GM12878 (cell line): ENCODE results near the gene MYL12A. TPM values are rescaled to one million over a fixed set of nuclear protein-coding genes. Genes with fewer than 3 reads are reported as not detected.

Experiments
- ATAC-seq: fragments of 200-7000 bp; cut with Tn5 transposase; 3 replicates; pipeline ENCODE4 v1.9.1; 2020; ENCODE audit warnings: mild to moderate bottlenecking, moderate library complexity
- BruUV-seq: library from RNA; stranded (reverse); fragments of 400-500 nt; replicated peaks from 2 replicates; lab custom pipeline; 2021; lab: Mats Ljungman, UMichigan
- CTCF ChIA-PET: fragments of 300-600 bp; sonication (Branson Sonifier 250); formaldehyde crosslinking; extraction: SDS; loops from one replicate; lab custom pipeline; 2021; ENCODE audit warnings: inconsistent platforms; lab: Yijun Ruan, JAX
- POLR2A ChIA-PET: fragments of 350-600 bp; formaldehyde crosslinking; extraction: SDS; loops from one replicate; lab custom pipeline; 2021; ENCODE audit warnings: inconsistent platforms; lab: Charles Lee
- RAD21 ChIA-PET: fragments of 300-600 bp; sonication (Branson Sonifier 250); formaldehyde crosslinking; loops from one replicate; lab custom pipeline; 2023; ENCODE audit warnings: antibody characterized with exemption; ENCODE audit not compliant: unreplicated experiment; lab: Charles Lee
- SMC1A ChIA-PET: fragments of 300-600 bp; sonication (Branson Sonifier 250); formaldehyde crosslinking; loops from one replicate; lab custom pipeline; 2023; ENCODE audit not compliant: unreplicated experiment, uncharacterized antibody; lab: Charles Lee
- DNase-seq: peaks from one replicate; pipeline ENCODE4 v3.0.0-alpha.2; 2011; ENCODE audit warnings: low read depth, low spot score
- FAIRE-seq: peaks from 3 replicates; lab custom pipeline; 2011; peaks lifted over from hg19 to GRCh38; lab: Jason Lieb, UNC
- H2AFZ ChIP-seq: 2 replicates; pipeline ENCODE4 v1.6.0; 2011; ENCODE audit warnings: low read depth, low read length, control low read depth; ENCODE audit not compliant: control insufficient read depth
- H3K27ac ChIP-seq: 2 replicates; pipeline ENCODE4 v1.5.1; 2011; ENCODE audit warnings: control low read depth; ENCODE audit not compliant: control insufficient read depth, insufficient read depth
- H3K27me3 ChIP-seq, 2 experiments: replicated peaks in 1 of 2; 2 replicates each; pipeline versions ENCODE4 v1.6.0 to v1.6.1; 2011; ENCODE audit warnings: low read length in 1 of 2; ENCODE audit not compliant: control insufficient read depth in 2 of 2, insufficient read depth in 2 of 2
- H3K36me3 ChIP-seq, 2 experiments: 2 replicates each; pipeline ENCODE4 v1.5.1; 2011; ENCODE audit warnings: low read length in 1 of 2; ENCODE audit not compliant: control insufficient read depth in 2 of 2, insufficient read depth in 2 of 2
- H3K4me1 ChIP-seq: 2 replicates; pipeline ENCODE4 v1.6.1; 2011; ENCODE audit warnings: mild to moderate bottlenecking, low read length, moderate library complexity, mixed read lengths; ENCODE audit not compliant: control insufficient read depth, insufficient read depth
- H3K4me2 ChIP-seq: 2 replicates; pipeline ENCODE4 v1.6.0; 2011; ENCODE audit warnings: control low read depth; ENCODE audit not compliant: control insufficient read depth, insufficient read depth
- H3K4me3 ChIP-seq: fragments of 200-600 bp; sonication (generic); 2 replicates; pipeline ENCODE4 v1.5.1; 2016
- H3K79me2 ChIP-seq: 2 replicates; pipeline ENCODE4 v1.6.0; 2011; ENCODE audit warnings: low read length; ENCODE audit not compliant: control insufficient read depth, insufficient read depth
- H3K9ac ChIP-seq: 2 replicates; pipeline ENCODE4 v1.8.0; 2011; ENCODE audit warnings: low read length, control low read depth, mixed read lengths; ENCODE audit not compliant: control insufficient read depth, insufficient read depth
- H3K9me3 ChIP-seq: replicated peaks from 3 replicates; pipeline ENCODE4 v1.5.1; 2011; ENCODE audit warnings: mild to moderate bottlenecking, low read length; ENCODE audit not compliant: control insufficient read depth, insufficient read depth
- H4K20me1 ChIP-seq: 2 replicates; pipeline ENCODE4 v1.6.0; 2011; ENCODE audit not compliant: control insufficient read depth, insufficient read depth
- ASH2L ChIP-seq: fragments of 300-600, 200-600 bp; sonication (generic); IDR thresholded peaks from 2 replicates; pipeline ENCODE4 v1.6.1; 2017; ENCODE audit warnings: low read depth, mild to moderate bottlenecking, borderline replicate concordance
- ATF3 ChIP-seq: IDR thresholded peaks from 2 replicates; pipeline ENCODE4 v1.6.1; 2011; ENCODE audit warnings: low read depth, mild to moderate bottlenecking, low read length, moderate library complexity, borderline replicate concordance; ENCODE audit errors: extremely low read depth
- BACH1 ChIP-seq: fragments of 450-650 bp; IDR thresholded peaks from 2 replicates; pipeline ENCODE4 v1.6.1; 2017; ENCODE audit warnings: mild to moderate bottlenecking, borderline replicate concordance
- BCL3 ChIP-seq: IDR thresholded peaks from 2 replicates; pipeline ENCODE4 v1.6.1; 2011; ENCODE audit warnings: borderline replicate concordance, low read depth, mild to moderate bottlenecking, moderate library complexity, low read length; ENCODE audit not compliant: insufficient read depth, poor library complexity, severe bottlenecking
- BRCA1 ChIP-seq: IDR thresholded peaks from 2 replicates; pipeline ENCODE4 v1.6.1; 2011; ENCODE audit warnings: low read depth, low read length, improper control_type of control experiment
- CBX3 ChIP-seq: fragments of 200-600 bp; sonication (generic); IDR thresholded peaks from 2 replicates; pipeline ENCODE4 v1.6.1; 2016; ENCODE audit warnings: low read depth, borderline replicate concordance
- CTCF ChIP-seq, 3 experiments: IDR thresholded peaks in 2 of 3; conservative IDR thresholded peaks in 1 of 3; 2 replicates each; pipeline ENCODE4 v1.5.1; 2011; ENCODE audit warnings: low read depth in 3 of 3, low read length in 3 of 3, mild to moderate bottlenecking in 3 of 3, control low read depth in 2 of 3, moderate library complexity in 2 of 3, inconsistent platforms in 1 of 3, mixed read lengths in 1 of 3; ENCODE audit not compliant: control insufficient read depth in 2 of 3, insufficient read depth in 1 of 3; ENCODE audit errors: extremely low read depth in 1 of 3
- JUNB ChIP-seq: IDR thresholded peaks from 2 replicates; pipeline ENCODE4 v1.6.1; 2016; ENCODE audit warnings: antibody characterized with exemption, mild to moderate bottlenecking
- MAX ChIP-seq: IDR thresholded peaks from 2 replicates; pipeline ENCODE4 v1.6.1; 2012; ENCODE audit warnings: low read depth, low read length, improper control_type of control experiment
- MEF2B ChIP-seq: fragments of 450-650 bp; IDR thresholded peaks from 2 replicates; pipeline ENCODE4 v1.6.1; 2018; ENCODE audit warnings: mild to moderate bottlenecking, moderate library complexity; ENCODE audit not compliant: partially characterized antibody, poor library complexity, severe bottlenecking
- MLLT1 ChIP-seq: fragments of 450-650 bp; IDR thresholded peaks from 2 replicates; pipeline ENCODE4 v1.6.1; 2016; ENCODE audit warnings: mild to moderate bottlenecking
- MXI1 ChIP-seq: fragments of 150-350 bp; IDR thresholded peaks from 2 replicates; pipeline ENCODE4 v1.6.1; 2011; ENCODE audit warnings: low read depth, mild to moderate bottlenecking, inconsistent platforms, low read length, improper control_type of control experiment
- RAD21 ChIP-seq: IDR thresholded peaks from 2 replicates; pipeline ENCODE4 v1.6.1; 2011; ENCODE audit warnings: mild to moderate bottlenecking, low read depth, low read length, moderate library complexity; ENCODE audit not compliant: insufficient read depth
- RBBP5 ChIP-seq: fragments of 200-600 bp; sonication (generic); conservative IDR thresholded peaks from 2 replicates; pipeline ENCODE4 v1.6.1; 2016
- USF1 ChIP-seq: IDR thresholded peaks from 2 replicates; pipeline ENCODE4 v1.6.1; 2011; ENCODE audit warnings: borderline replicate concordance, low read depth, mild to moderate bottlenecking, moderate library complexity, mixed read lengths, low read length; ENCODE audit not compliant: insufficient read depth; ENCODE audit errors: extremely low read length
- ZZZ3 ChIP-seq: IDR thresholded peaks from 2 replicates; pipeline ENCODE4 v1.6.1; 2011; ENCODE audit warnings: low read depth; ENCODE audit not compliant: control insufficient read depth, insufficient read length
- WGBS: methylation state at CpG from one replicate; pipeline ENCODE4 v1.1.6; 2016; ENCODE audit warnings: low lambda C conversion rate; ENCODE audit not compliant: insufficient replicate concordance, insufficient coverage; ENCODE audit errors: missing lambda C conversion rate; 5-methylcytosine and 5-hydroxymethylcytosine counted together
- in situ Hi-C: fragments of 300-500 bp; cut with MboI; formaldehyde crosslinking; loops from 9 replicates; pipeline ENCODE4 v1.14.3; 2018; ENCODE audit warnings: mixed read lengths
- intact Hi-C: fragments of 100-400 bp; cut with micrococcal nuclease; formaldehyde crosslinking; loops from one replicate; pipeline ENCODE4 v1.14.2; 2022; ENCODE audit not compliant: unreplicated experiment
- polyA plus RNA-seq, 11 experiments: library from polyadenylated mRNA; depleted of rRNA in 4 of 11; unstranded in 6 of 11; stranded (reverse) in 5 of 11; fragments of >200 nt; fragmentation: Nextera tagmentation in 4 of 11; fragmentation: Illumina TruSeq in 1 of 11; extraction: Ambion mirVana in 4 of 11; extraction: Trizol in 1 of 11; gene quantifications; 1 replicate in 1 of 11; 2 replicates in 10 of 11; pipeline versions ENCODE4 v1.2.1 to v1.2.3, GENCODE V29; 2011 to 2016; ENCODE audit warnings: inconsistent platforms in 2 of 11, missing spikeins in 2 of 11, low read depth in 1 of 11
- total RNA-seq, 4 experiments: library from RNA; depleted of rRNA in 3 of 4; stranded (reverse); fragments of >200 nt in 3 of 4; fragmentation: Illumina TruSeq in 1 of 4; extraction: Trizol in 1 of 4; gene quantifications; 2 replicates each; pipeline versions ENCODE4 v1.2.1 to v1.2.3, GENCODE V29; 2013 to 2021

The MYL12A gene
- total and polyA plus RNA-seq, 10 of the 15 experiments (the other 5 are each of a cell fraction or from before 2014, with no cell fraction given): 488 to 1,663 (median 924) TPM

- Histone ChIP-seq H3K27me3 (no peaks in the 10 kb centered on the region), H3K79me2 (no peaks in the 10 kb centered on the region), H3K9me3 (no peaks in the 10 kb centered on the region; the same call in 2 of the 3 replicates), H3K36me3 (no peaks in the 10 kb centered on the region), H3K9ac (no peak overlapping the region), H4K20me1 (no peaks in the 10 kb centered on the region), H3K27ac (no peak overlapping the region), H3K4me3 (no peak overlapping the region), H3K4me2 (no peak overlapping the region), H2AFZ (no peak overlapping the region), H3K4me1 (peaks cover 5% of the 10 kb centered on the region; the same call in 1 of the 2 replicates)
- intact Hi-C loops: no loop called here
- POLR2A ChIA-PET: no interaction called here
- DNase-seq (no peak), ATAC-seq (no peak), FAIRE-seq (no peak)
- in situ Hi-C loops: no loop called here
- SMC1A ChIA-PET: interaction anchor here (1.1 to 7.2 kb wide), 3 partner anchors 14 to 373 kb away, joined by 3 to 31 read pairs (median 3); no protein-coding TSS in a partner anchor
- CTCF ChIA-PET: interaction anchor here (0.9 to 6.8 kb wide), 4 partner anchors 9 to 366 kb away, joined by 3 to 42 read pairs (median 3); no protein-coding TSS in a partner anchor
- no TSS peak for BruUV-seq
- WGBS: 35% methylated on average over 2 of the region's 2 CpGs
- RAD21 ChIA-PET: no interaction called here
- TF ChIP-seq MXI1: no peak
- no peak for TF ChIP-seq MLLT1
- TF ChIP-seq MEF2B: no peak
- no peak for TF ChIP-seq ATF3
- TF ChIP-seq BACH1: no peak
- no peak for TF ChIP-seq CTCF (IDR thresholded peaks at IDR 0.05 in 2 of 3, conservative IDR thresholded peaks at IDR 0.05 in 1 of 3; ENCODE audit: control insufficient read depth in 2 of 3, extremely low read depth in 1 of 3, insufficient read depth in 1 of 3, low read depth in 3 of 3, low read length in 3 of 3)
- no peak for TF ChIP-seq RBBP5
- no peak for TF ChIP-seq ZZZ3
- no peak for TF ChIP-seq BCL3
- TF ChIP-seq MAX: no peak
- no peak for TF ChIP-seq USF1
- no peak for TF ChIP-seq CBX3
- no peak for TF ChIP-seq JUNB
- no peak for TF ChIP-seq BRCA1
- TF ChIP-seq RAD21: no peak
- no peak for TF ChIP-seq ASH2L
These were observed 45.8 kb downstream of the MYL12A start for GRCh38 chr18:3293196-3293951.
